Subcutaneous abdominal adipose tissue (tissue), 5 donors: Measurements from ENCODE around the gene ROR1.

Experiments
- H3K27ac ChIP-seq: one replicate; pipeline ENCODE4 v1.7.0; 2013; ENCODE audit warnings: low read depth, mild to moderate bottlenecking, inconsistent platforms, low read length, moderate library complexity
- H3K27me3 ChIP-seq, 5 donors: one replicate each; pipeline ENCODE4 v1.7.0; 2013; ENCODE audit warnings: low read length in 5 of 5, inconsistent platforms in 1 of 5; ENCODE audit not compliant: control insufficient read depth in 5 of 5, insufficient read depth in 4 of 5
- H3K36me3 ChIP-seq, 5 donors: one replicate each; pipeline ENCODE4 v1.7.0; 2013; ENCODE audit warnings: low read length in 5 of 5; ENCODE audit not compliant: control insufficient read depth in 5 of 5, insufficient read depth in 5 of 5
- H3K4me1 ChIP-seq, 5 donors: one replicate each; pipeline ENCODE4 v1.7.0; 2013; ENCODE audit warnings: low read length in 5 of 5, mild to moderate bottlenecking in 3 of 5, moderate library complexity in 1 of 5; ENCODE audit not compliant: control insufficient read depth in 5 of 5, insufficient read depth in 5 of 5
- H3K4me3 ChIP-seq, 5 donors: one replicate each; pipeline ENCODE4 v1.7.0; 2013; ENCODE audit warnings: low read length in 5 of 5, low read depth in 1 of 5
- H3K9ac ChIP-seq, 5 donors: one replicate each; pipeline ENCODE4 v1.7.0; 2013; ENCODE audit warnings: low read length in 5 of 5, mild to moderate bottlenecking in 4 of 5, moderate library complexity in 3 of 5
- H3K9me3 ChIP-seq, 5 donors: one replicate each; pipeline ENCODE4 v1.7.0; 2013; ENCODE audit warnings: low read length in 5 of 5; ENCODE audit not compliant: control insufficient read depth in 5 of 5
- donor health status: healthy.
- donor health status: healthy.
- donor health status: healthy.
- donor health status: healthy.
- donor health status: healthy.

The ROR1 gene

GRCh38 chr1:64082459-64082858 lies 308.6 kb downstream of the ROR1 start:
- Histone ChIP-seq H3K4me1 (no peaks in the 10 kb centered on the region), H3K36me3 (no peaks in the 10 kb centered on the region), H3K4me3 (no peak overlapping the region), H3K27ac (no peak overlapping the region), H3K9ac (no peak overlapping the region), H3K9me3 (no peaks in the 10 kb centered on the region), H3K27me3 (no peaks in the 10 kb centered on the region)

- Histone ChIP-seq H3K36me3 (no peaks in the 10 kb centered on the region), H3K4me3 (no peak overlapping the region), H3K9me3 (no peaks in the 10 kb centered on the region), H3K27ac (no peak overlapping the region), H3K9ac (no peak overlapping the region), H3K4me1 (peaks cover 0 to 4% (median 0%) of the 10 kb centered on the region in 5 donors), H3K27me3 (no peaks in the 10 kb centered on the region)
Observed at GRCh38 chr1:64084451-64084850, 310.6 kb downstream of the ROR1 start.

GRCh38 chr1:64087768-64088167 lies 314.0 kb downstream of the ROR1 start:
- Histone ChIP-seq H3K27ac (no peak overlapping the region), H3K36me3 (no peaks in the 10 kb centered on the region), H3K27me3 (no peaks in the 10 kb centered on the region)

GRCh38 chr1:64090436-64090835 lies 316.6 kb downstream of the ROR1 start:
- H3K27me3 ChIP-seq: no peaks in the 10 kb centered on the region
- no peaks in the 10 kb centered on the region for H3K9me3 ChIP-seq
- H3K9ac ChIP-seq: no peak overlapping the region
- peaks cover 0 to 4% (median 0%) of the 10 kb centered on the region in 5 donors for H3K4me1 ChIP-seq
- H3K36me3 ChIP-seq: no peaks in the 10 kb centered on the region
- H3K4me3 ChIP-seq: no peak overlapping the region
- no peak overlapping the region for H3K27ac ChIP-seq

More at GRCh38 chr1:64087768-64088167, 314.0 kb downstream of the ROR1 start:
- Histone ChIP-seq H3K4me1 (peaks cover 0 to 4% (median 0%) of the 10 kb centered on the region in 5 donors), H3K4me3 (no peak overlapping the region), H3K9ac (no peak overlapping the region), H3K9me3 (no peaks in the 10 kb centered on the region)

GRCh38 chr1:64092851-64093371 lies 319.1 kb downstream of the ROR1 start:
- H3K9ac ChIP-seq: no peak overlapping the region
- no peaks in the 10 kb centered on the region for H3K27me3 ChIP-seq
- H3K9me3 ChIP-seq: no peaks in the 10 kb centered on the region
- no peaks in the 10 kb centered on the region for H3K36me3 ChIP-seq
- peaks cover 0 to 3% (median 0%) of the 10 kb centered on the region in 5 donors for H3K4me1 ChIP-seq
- H3K27ac ChIP-seq: no peak overlapping the region
- H3K4me3 ChIP-seq: no peak overlapping the region

GRCh38 chr1:64093941-64094340 lies 320.1 kb downstream of the ROR1 start:
- no peak overlapping the region for H3K4me3 ChIP-seq
- peaks cover 0 to 2% (median 0%) of the 10 kb centered on the region in 5 donors for H3K4me1 ChIP-seq
- H3K9me3 ChIP-seq: no peaks in the 10 kb centered on the region
- H3K9ac ChIP-seq: no peak overlapping the region
- H3K27me3 ChIP-seq: no peaks in the 10 kb centered on the region
- H3K36me3 ChIP-seq: no peaks in the 10 kb centered on the region
- H3K27ac ChIP-seq: no peak overlapping the region

- Histone ChIP-seq H3K27me3 (no peaks in the 10 kb centered on the region), H3K9me3 (no peaks in the 10 kb centered on the region), H3K4me3 (no peak overlapping the region), H3K9ac (no peak overlapping the region), H3K4me1 (peaks cover 0 to 2% (median 0%) of the 10 kb centered on the region in 5 donors), H3K27ac (no peak overlapping the region), H3K36me3 (no peaks in the 10 kb centered on the region)
Observed at GRCh38 chr1:64095832-64096231, 322.0 kb downstream of the ROR1 start.

- no peaks in the 10 kb centered on the region for H3K27me3 ChIP-seq
- no peaks in the 10 kb centered on the region for H3K36me3 ChIP-seq
- H3K4me1 ChIP-seq: no peaks in the 10 kb centered on the region
- no peak overlapping the region for H3K27ac ChIP-seq
- no peaks in the 10 kb centered on the region for H3K9me3 ChIP-seq
- no peak overlapping the region for H3K9ac ChIP-seq
- H3K4me3 ChIP-seq: no peak overlapping the region
Observed at GRCh38 chr1:64097859-64098258, 324.0 kb downstream of the ROR1 start.

GRCh38 chr1:64098436-64098835 lies 324.6 kb downstream of the ROR1 start:
- H3K4me1 ChIP-seq: no peaks in the 10 kb centered on the region
- no peaks in the 10 kb centered on the region for H3K27me3 ChIP-seq
- H3K4me3 ChIP-seq: no peak overlapping the region
- H3K9ac ChIP-seq: no peak overlapping the region
- H3K36me3 ChIP-seq: no peaks in the 10 kb centered on the region
- H3K27ac ChIP-seq: no peak overlapping the region
- no peaks in the 10 kb centered on the region for H3K9me3 ChIP-seq

GRCh38 chr1:64098846-64099582 lies 325.2 kb downstream of the ROR1 start:
- Histone ChIP-seq H3K27ac (no peak overlapping the region), H3K36me3 (no peaks in the 10 kb centered on the region), H3K9ac (no peak overlapping the region), H3K4me1 (no peaks in the 10 kb centered on the region), H3K27me3 (no peaks in the 10 kb centered on the region), H3K9me3 (no peaks in the 10 kb centered on the region), H3K4me3 (no peak overlapping the region)
